Peyer's patch (tissue), 4 donors: Measurements from ENCODE around the gene TMEM204.

ENCODE experiments used
- POLR2A ChIP-seq, 2 donors: fragments of 450-650 bp; IDR thresholded peaks; one replicate each; pipeline ENCODE4 v1.5.1; 2017; ENCODE audit warnings: antibody characterized with exemption in 2 of 2, mild to moderate bottlenecking in 2 of 2, moderate library complexity in 2 of 2
- TF ChIP-seq, protein P1 (sequence below), 6 experiments: fragments of 450-650 bp in 4 of 6; fragments of 200-600 bp in 2 of 6; sonication (generic) in 1 of 6; IDR thresholded peaks; one replicate each; pipeline ENCODE4 v1.5.1; 2017 to 2019; ENCODE audit warnings: antibody characterized with exemption in 6 of 6, mild to moderate bottlenecking in 3 of 6, moderate library complexity in 1 of 6

DNA sequence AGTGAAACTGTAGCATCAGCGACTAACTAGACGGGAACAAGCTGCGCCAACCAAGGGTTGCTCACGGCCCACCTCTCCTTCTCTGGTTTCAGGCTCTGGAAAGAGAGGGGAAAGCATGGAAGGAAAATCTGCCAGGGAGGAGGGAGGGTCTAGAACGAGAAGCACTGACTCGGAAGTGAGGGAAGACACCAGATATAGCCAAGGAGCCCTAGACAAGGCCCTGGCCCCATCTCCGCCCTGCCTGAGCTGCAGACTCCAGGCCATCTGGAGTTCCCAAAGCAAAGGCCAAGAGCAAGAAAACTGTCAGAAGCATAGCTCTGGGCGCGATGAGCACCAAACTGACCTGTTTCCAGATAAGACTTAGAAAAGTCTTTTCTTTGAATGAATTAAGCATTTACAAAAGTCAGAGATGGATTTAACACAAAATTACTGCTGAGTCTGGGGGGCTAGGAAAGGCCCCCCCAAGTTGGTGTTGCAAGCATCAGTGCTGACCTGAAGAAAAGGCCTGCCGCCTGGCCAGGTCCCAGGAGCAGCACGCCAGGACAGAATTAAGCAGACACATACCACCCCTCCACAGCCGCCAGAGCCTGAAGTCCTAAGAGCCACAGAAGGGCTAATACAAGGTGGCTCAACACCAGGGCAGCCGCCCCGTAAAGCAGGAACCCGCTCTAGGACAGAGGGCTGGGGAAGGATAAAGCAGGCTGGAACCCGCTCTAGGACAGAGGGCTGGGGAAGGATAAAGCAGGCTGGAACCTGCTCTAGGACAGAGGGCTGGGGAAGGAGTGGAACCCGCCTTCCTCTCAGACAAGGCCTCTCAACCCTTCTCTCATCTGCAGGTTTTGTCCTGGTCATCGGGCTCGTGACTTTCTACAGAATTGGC is 20.7 kb downstream of the TMEM204 start:
- TF ChIP-seq, protein P1, sequence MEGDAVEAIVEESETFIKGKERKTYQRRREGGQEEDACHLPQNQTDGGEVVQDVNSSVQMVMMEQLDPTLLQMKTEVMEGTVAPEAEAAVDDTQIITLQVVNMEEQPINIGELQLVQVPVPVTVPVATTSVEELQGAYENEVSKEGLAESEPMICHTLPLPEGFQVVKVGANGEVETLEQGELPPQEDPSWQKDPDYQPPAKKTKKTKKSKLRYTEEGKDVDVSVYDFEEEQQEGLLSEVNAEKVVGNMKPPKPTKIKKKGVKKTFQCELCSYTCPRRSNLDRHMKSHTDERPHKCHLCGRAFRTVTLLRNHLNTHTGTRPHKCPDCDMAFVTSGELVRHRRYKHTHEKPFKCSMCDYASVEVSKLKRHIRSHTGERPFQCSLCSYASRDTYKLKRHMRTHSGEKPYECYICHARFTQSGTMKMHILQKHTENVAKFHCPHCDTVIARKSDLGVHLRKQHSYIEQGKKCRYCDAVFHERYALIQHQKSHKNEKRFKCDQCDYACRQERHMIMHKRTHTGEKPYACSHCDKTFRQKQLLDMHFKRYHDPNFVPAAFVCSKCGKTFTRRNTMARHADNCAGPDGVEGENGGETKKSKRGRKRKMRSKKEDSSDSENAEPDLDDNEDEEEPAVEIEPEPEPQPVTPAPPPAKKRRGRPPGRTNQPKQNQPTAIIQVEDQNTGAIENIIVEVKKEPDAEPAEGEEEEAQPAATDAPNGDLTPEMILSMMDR (IDR thresholded peaks at IDR 0.05): no peak
- TF ChIP-seq POLR2A (IDR thresholded peaks at IDR 0.05): no peak
